ENCODE data around the gene MLIP. TPM values are rescaled to one million over a fixed set of nuclear protein-coding genes. Genes with fewer than 3 reads are reported as not detected.
A peak's percentile ranks its signal among the peaks of the same experiment; 100 is the strongest.

MLIP gene
- total RNA-seq, 1 experiment from 2014 or later = 0.59 TPM

DNA sequence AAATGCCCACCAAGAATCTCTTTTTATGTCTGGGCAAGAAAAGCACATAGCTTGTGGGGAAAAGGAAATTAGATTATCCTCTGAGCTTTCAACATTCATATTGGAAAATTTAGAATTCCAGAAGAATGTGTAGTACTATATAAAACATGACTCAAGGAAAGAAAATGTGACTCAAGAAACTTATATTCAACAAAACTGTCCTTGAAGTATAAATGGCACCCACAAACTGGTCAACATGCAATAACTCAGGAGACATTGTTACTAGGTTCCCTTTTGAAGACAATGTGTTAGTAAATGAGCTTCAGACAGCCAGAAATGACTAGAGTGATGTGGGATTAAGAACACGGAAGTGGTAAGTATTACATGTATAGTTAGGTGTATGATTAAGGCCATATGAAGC lies 170.9 kb downstream of the MLIP start:
- RAD21 ChIA-PET (ENCODE audit: low non-redundant PET in 1 of 2, low total read pairs in 2 of 2, uncharacterized antibody in 2 of 2, unreplicated experiment in 2 of 2) = no interaction called here
- Histone ChIP-seq H3K4me3 (replicated peaks in 1 of 2; ENCODE audit: low read depth in 1 of 2, low read length in 2 of 2) (no peak overlapping the region), H3K9me2 (ENCODE audit: insufficient read depth) (no peaks in the 10 kb centered on the region), H2AFZ (ENCODE audit: low read depth, low read length, poor library complexity, severe bottlenecking) (peak overlapping the region; percentile 48), H3K27ac (ENCODE audit: low read depth, low read length) (no peak overlapping the region), H4K20me1 (ENCODE audit: insufficient read depth) (no peaks in the 10 kb centered on the region), H3K79me2 (ENCODE audit: insufficient read depth, low read length) (no peaks in the 10 kb centered on the region), H3K36me3 (ENCODE audit: control insufficient read depth in 1 of 2, insufficient read depth in 2 of 2, low read length in 2 of 2) (no peaks in the 10 kb centered on the region), H3K27me3 (ENCODE audit: insufficient read depth, low read length) (no peaks in the 10 kb centered on the region), H3K9me3 (ENCODE audit: control insufficient read depth in 1 of 2, insufficient read depth in 1 of 2, low read depth in 1 of 2, low read length in 2 of 2) (no peaks in the 10 kb centered on the region), H3K4me1 (ENCODE audit: control insufficient read depth in 1 of 2, insufficient read depth in 2 of 2, low read length in 2 of 2) (peaks cover 0 to 11% of the 10 kb centered on the region in 2 experiments; a peak in 2 of 4 replicates), H3K9ac (ENCODE audit: low read length) (no peak overlapping the region), H3K4me2 (ENCODE audit: low read length) (peak overlapping the region; percentile 30)
- POLR2A ChIA-PET = no interaction called here
- intact Hi-C loops (cut with micrococcal nuclease) = no loop called here
- DNase-seq (ENCODE audit: low read depth, low spot score) (peak; percentile 19), ATAC-seq (peak; percentile 27; the same call in 1 of the 2 replicates)
- no TSS peak for BruUV-seq (replicated peaks)
- no peak for TF ChIP-seq ELF1 (IDR thresholded peaks at IDR 0.05; ENCODE audit: borderline replicate concordance, low read depth)
- TF ChIP-seq SRF (IDR thresholded peaks at IDR 0.05; ENCODE audit: low read depth) = no peak
- 0 out of 2 replicates have a peak, but pooled peaks have one; percentile 20 for TF ChIP-seq JUND (IDR thresholded peaks at IDR 0.05)
- TF ChIP-seq EZH2phosphoT487 (IDR thresholded peaks at IDR 0.05; ENCODE audit: borderline replicate concordance) = no peak
- no peak for TF ChIP-seq TCF7L2 (IDR thresholded peaks at IDR 0.05; ENCODE audit: borderline replicate concordance, extremely low read depth, insufficient read depth, insufficient read length)
- no peak for TF ChIP-seq ZFX (IDR thresholded peaks at IDR 0.05)
- CTCF ChIA-PET = no interaction called here

DNA sequence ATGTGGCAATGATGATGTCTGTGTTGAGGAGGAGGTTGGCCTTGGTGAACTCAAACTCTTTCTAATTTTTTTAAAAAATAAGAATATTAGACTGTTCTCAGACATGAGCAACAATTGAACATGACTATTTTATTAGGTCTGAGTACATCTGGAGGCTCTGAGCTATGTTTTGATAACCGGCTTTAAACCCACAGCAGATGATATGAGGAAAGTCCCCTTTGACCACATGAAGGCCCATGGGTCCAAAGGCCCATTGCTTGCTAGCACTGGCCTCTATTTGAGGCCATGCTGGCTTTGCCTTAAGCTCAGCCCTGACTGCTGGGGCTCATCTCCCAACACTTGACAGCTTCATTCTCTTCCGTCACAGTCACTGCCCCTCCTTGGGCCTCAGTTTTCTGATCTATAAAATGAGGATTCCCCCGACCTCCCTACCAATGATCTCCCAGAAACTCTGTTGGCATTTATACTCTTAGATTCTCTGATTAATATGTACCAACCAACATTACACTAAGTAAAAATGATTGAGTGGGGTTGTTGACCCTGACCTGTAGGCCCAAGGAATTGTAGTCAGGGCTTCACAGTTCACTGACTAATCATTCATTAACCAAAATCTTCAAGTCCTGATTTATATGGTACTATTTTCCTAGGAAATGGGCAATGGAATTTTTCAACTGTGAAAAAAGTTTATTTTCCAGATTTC lies 173.1 kb downstream of the MLIP start:
- Histone ChIP-seq H3K9ac (ENCODE audit: low read length) (no peak overlapping the region), H3K4me2 (ENCODE audit: low read length) (no peak overlapping the region), H3K9me3 (ENCODE audit: control insufficient read depth in 1 of 2, insufficient read depth in 1 of 2, low read depth in 1 of 2, low read length in 2 of 2) (no peaks in the 10 kb centered on the region), H3K4me1 (ENCODE audit: control insufficient read depth in 1 of 2, insufficient read depth in 2 of 2, low read length in 2 of 2) (peaks cover 0 to 11% of the 10 kb centered on the region in 2 experiments; a peak in 2 of 4 replicates), H3K27me3 (ENCODE audit: insufficient read depth, low read length) (no peaks in the 10 kb centered on the region), H2AFZ (ENCODE audit: low read depth, low read length, poor library complexity, severe bottlenecking) (no peak overlapping the region), H4K20me1 (ENCODE audit: insufficient read depth) (no peaks in the 10 kb centered on the region), H3K4me3 (replicated peaks in 1 of 2; ENCODE audit: low read depth in 1 of 2, low read length in 2 of 2) (no peak overlapping the region), H3K36me3 (ENCODE audit: control insufficient read depth in 1 of 2, insufficient read depth in 2 of 2, low read length in 2 of 2) (no peaks in the 10 kb centered on the region), H3K79me2 (ENCODE audit: insufficient read depth, low read length) (no peaks in the 10 kb centered on the region), H3K9me2 (ENCODE audit: insufficient read depth) (no peaks in the 10 kb centered on the region), H3K27ac (ENCODE audit: low read depth, low read length) (no peak overlapping the region)
- TF ChIP-seq, protein P1, sequence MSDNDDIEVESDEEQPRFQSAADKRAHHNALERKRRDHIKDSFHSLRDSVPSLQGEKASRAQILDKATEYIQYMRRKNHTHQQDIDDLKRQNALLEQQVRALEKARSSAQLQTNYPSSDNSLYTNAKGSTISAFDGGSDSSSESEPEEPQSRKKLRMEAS (IDR thresholded peaks at IDR 0.05) = no peak
- TF ChIP-seq EZH2phosphoT487 (IDR thresholded peaks at IDR 0.05; ENCODE audit: borderline replicate concordance) = no peak
- ChIA-PET CTCF (no interaction called here), RAD21 (ENCODE audit: low non-redundant PET in 1 of 2, low total read pairs in 2 of 2, uncharacterized antibody in 2 of 2, unreplicated experiment in 2 of 2) (no interaction called here), POLR2A (no interaction called here)
- BruUV-seq (replicated peaks) = no TSS peak
- DNase-seq (ENCODE audit: low read depth, low spot score) (no peak), ATAC-seq (no peak)
- intact Hi-C loops (cut with micrococcal nuclease) = no loop called here

All from HCT116 (cell line).